ENCODE data around the gene KREMEN1.

The KREMEN1 gene

DNA sequence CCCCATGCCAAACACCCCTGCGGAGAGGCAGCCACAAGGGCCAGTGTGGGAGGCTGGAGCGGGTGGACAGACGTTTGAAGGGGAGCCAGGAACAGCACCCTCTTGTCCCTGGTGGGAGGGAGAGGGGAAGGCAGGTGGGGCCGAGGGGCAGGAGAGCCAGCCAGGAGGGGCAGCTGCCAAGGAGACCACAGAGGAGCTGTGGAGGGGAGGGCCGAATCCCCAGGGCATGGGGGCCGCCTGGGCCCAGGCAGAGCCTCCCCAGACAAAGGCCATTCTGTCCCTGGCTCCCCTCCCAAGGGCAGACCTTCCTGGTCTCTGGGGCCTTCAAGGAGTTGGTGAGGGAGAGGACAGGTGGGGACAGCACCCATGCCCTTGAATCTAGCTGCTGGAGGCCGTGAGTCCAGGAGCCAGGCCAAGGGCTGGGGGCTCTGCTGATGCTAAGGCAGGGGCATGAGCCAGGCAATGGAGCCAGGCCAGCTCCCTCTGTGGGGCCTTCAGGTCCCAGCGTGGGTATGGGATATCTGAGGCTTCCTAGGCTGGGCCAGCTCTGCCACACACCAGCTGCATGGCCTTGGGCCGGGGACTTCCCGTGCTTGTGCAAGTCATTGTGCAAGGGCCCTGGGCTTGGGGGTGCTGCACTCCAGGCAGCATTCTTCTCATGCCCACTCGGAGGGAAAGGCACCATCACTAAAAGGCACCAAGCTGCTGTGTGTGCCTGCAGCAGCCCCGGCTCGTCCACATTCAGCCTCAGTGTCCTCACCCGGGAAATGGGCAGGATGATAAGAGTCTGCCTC lies 144.2 kb downstream of the KREMEN1 start:
- Histone ChIP-seq H4K20me1 (ENCODE audit: insufficient read depth, low read length) (no peaks in the 10 kb centered on the region), H3K79me2 (ENCODE audit: low read length) (no peaks in the 10 kb centered on the region)

More for the DNA sequence above, 144.2 kb downstream of the KREMEN1 start:
- no peak for DNase-seq
- Histone ChIP-seq H3K4me1 (ENCODE audit: low read length) (no peaks in the 10 kb centered on the region), H3K27me3 (replicated peaks; ENCODE audit: insufficient read depth, low read length) (no peaks in the 10 kb centered on the region), H3K9me2 (replicated peaks; ENCODE audit: insufficient read depth, low read length) (no peaks in the 10 kb centered on the region), H3K4me2 (ENCODE audit: low read depth, low read length) (no peak overlapping the region), H3F3A (ENCODE audit: insufficient read depth, low read length) (no peaks in the 10 kb centered on the region), H2AFZ (ENCODE audit: low read length) (no peak overlapping the region), H3K9ac (ENCODE audit: low read length) (no peak overlapping the region), H3K27ac (ENCODE audit: low read length) (no peak overlapping the region), H3K36me3 (replicated peaks; ENCODE audit: insufficient read depth, low read length) (no peaks in the 10 kb centered on the region), H3K4me3 (ENCODE audit: low read length) (no peak overlapping the region), H3K9me3 (replicated peaks; ENCODE audit: insufficient read depth, low read length) (no peaks in the 10 kb centered on the region)
- TF ChIP-seq EZH2phosphoT487 (IDR thresholded peaks at IDR 0.05; ENCODE audit: low read length) (no peak), EZH2 (optimal IDR thresholded peaks at IDR 0.05; ENCODE audit: low read depth, low read length) (no peak)
- TF ChIP-seq, protein P1, sequence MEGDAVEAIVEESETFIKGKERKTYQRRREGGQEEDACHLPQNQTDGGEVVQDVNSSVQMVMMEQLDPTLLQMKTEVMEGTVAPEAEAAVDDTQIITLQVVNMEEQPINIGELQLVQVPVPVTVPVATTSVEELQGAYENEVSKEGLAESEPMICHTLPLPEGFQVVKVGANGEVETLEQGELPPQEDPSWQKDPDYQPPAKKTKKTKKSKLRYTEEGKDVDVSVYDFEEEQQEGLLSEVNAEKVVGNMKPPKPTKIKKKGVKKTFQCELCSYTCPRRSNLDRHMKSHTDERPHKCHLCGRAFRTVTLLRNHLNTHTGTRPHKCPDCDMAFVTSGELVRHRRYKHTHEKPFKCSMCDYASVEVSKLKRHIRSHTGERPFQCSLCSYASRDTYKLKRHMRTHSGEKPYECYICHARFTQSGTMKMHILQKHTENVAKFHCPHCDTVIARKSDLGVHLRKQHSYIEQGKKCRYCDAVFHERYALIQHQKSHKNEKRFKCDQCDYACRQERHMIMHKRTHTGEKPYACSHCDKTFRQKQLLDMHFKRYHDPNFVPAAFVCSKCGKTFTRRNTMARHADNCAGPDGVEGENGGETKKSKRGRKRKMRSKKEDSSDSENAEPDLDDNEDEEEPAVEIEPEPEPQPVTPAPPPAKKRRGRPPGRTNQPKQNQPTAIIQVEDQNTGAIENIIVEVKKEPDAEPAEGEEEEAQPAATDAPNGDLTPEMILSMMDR (IDR thresholded peaks at IDR 0.05; ENCODE audit: low read length) = no peak

All from MM.1S (cell line).